ENCODE data around the gene DNAI2.

The DNAI2 gene

GRCh38 chr17:74227271-74228080, 46.6 kb upstream of the DNAI2 start:
- no peak for TF ChIP-seq CTCF (IDR thresholded peaks at IDR 0.05; ENCODE audit: low read length)
- no peak for TF ChIP-seq EZH2 (IDR thresholded peaks at IDR 0.05; ENCODE audit: borderline replicate concordance, low read length)
- no peak overlapping the region for H3K27ac ChIP-seq (ENCODE audit: low read depth, low read length, poor library complexity, severe bottlenecking)
- H3F3A ChIP-seq (ENCODE audit: insufficient read depth, low read length), result no peaks in the 10 kb centered on the region
- no peaks in the 10 kb centered on the region for H3K4me1 ChIP-seq (ENCODE audit: insufficient read depth, low read length, severe bottlenecking)
- no peaks in the 10 kb centered on the region for H3K9me2 ChIP-seq (ENCODE audit: low read depth, low read length)
- H3K9me3 ChIP-seq (ENCODE audit: low read length), result no peaks in the 10 kb centered on the region
- H3K9ac ChIP-seq (ENCODE audit: low read length), result no peak overlapping the region
- no peak overlapping the region for H3K4me3 ChIP-seq (ENCODE audit: low read depth, low read length, poor library complexity, severe bottlenecking)
- no peak overlapping the region for H2AFZ ChIP-seq (ENCODE audit: low read length)
- no peaks in the 10 kb centered on the region for H3K27me3 ChIP-seq (ENCODE audit: insufficient read depth, low read length)
- no peaks in the 10 kb centered on the region for H3K79me2 ChIP-seq (ENCODE audit: insufficient read depth, low read length)
- H4K20me1 ChIP-seq (ENCODE audit: insufficient read depth, low read length), result no peaks in the 10 kb centered on the region
- H3K36me3 ChIP-seq (ENCODE audit: insufficient read depth, low read length), result no peaks in the 10 kb centered on the region
- no peak overlapping the region for H3K4me2 ChIP-seq (ENCODE audit: low read length)

- TF ChIP-seq EZH2 (IDR thresholded peaks at IDR 0.05; ENCODE audit: borderline replicate concordance, low read length) (no peak), CTCF (IDR thresholded peaks at IDR 0.05; ENCODE audit: low read length) (no peak)
- Histone ChIP-seq H3F3A (ENCODE audit: insufficient read depth, low read length) (no peaks in the 10 kb centered on the region), H3K79me2 (ENCODE audit: insufficient read depth, low read length) (no peaks in the 10 kb centered on the region), H3K27me3 (ENCODE audit: insufficient read depth, low read length) (no peaks in the 10 kb centered on the region), H3K27ac (ENCODE audit: low read depth, low read length, poor library complexity, severe bottlenecking) (no peak overlapping the region), H4K20me1 (ENCODE audit: insufficient read depth, low read length) (no peaks in the 10 kb centered on the region), H3K4me1 (ENCODE audit: insufficient read depth, low read length, severe bottlenecking) (no peaks in the 10 kb centered on the region), H3K4me2 (ENCODE audit: low read length) (no peak overlapping the region), H3K9ac (ENCODE audit: low read length) (no peak overlapping the region), H2AFZ (ENCODE audit: low read length) (no peak overlapping the region), H3K36me3 (ENCODE audit: insufficient read depth, low read length) (no peaks in the 10 kb centered on the region), H3K9me3 (ENCODE audit: low read length) (no peaks in the 10 kb centered on the region), H3K4me3 (ENCODE audit: low read depth, low read length, poor library complexity, severe bottlenecking) (no peak overlapping the region), H3K9me2 (ENCODE audit: low read depth, low read length) (no peaks in the 10 kb centered on the region)
Observed at GRCh38 chr17:74228306-74228978, 45.6 kb upstream of the DNAI2 start.

DNA sequence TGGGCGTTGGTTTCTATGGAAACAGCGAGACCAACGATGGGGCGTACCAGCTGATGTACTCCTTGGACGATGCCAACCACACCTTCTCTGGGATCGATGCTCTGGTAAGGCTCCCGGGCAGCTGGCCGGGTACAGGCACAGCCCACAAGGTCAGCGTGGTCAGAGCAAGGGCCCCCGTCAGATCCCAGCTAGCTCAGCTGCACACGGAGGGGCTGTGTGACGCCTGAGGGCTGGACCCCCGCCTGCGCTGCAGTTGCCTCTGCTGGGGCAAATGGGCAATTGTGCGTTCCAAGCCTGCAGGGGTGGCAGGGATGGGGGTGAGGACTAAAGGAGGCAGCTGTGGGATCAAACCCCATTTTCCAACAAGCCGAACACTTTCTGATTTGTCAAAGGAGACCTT, 43.1 kb upstream of the DNAI2 start:
- Histone ChIP-seq H3K27ac (ENCODE audit: low read depth, low read length, poor library complexity, severe bottlenecking) (no peak overlapping the region), H3K36me3 (ENCODE audit: insufficient read depth, low read length) (no peaks in the 10 kb centered on the region)

More for the DNA sequence above, 43.1 kb upstream of the DNAI2 start:
- H3K4me1 ChIP-seq (ENCODE audit: insufficient read depth, low read length, severe bottlenecking), result no peaks in the 10 kb centered on the region
- TF ChIP-seq CTCF (IDR thresholded peaks at IDR 0.05; ENCODE audit: low read length), result no peak
- no peak for TF ChIP-seq EZH2 (IDR thresholded peaks at IDR 0.05; ENCODE audit: borderline replicate concordance, low read length)
- no peak overlapping the region for H2AFZ ChIP-seq (ENCODE audit: low read length)
- H3K9ac ChIP-seq (ENCODE audit: low read length), result no peak overlapping the region
- no peaks in the 10 kb centered on the region for H3K9me2 ChIP-seq (ENCODE audit: low read depth, low read length)
- H3K4me2 ChIP-seq (ENCODE audit: low read length), result no peak overlapping the region
- H3K4me3 ChIP-seq (ENCODE audit: low read depth, low read length, poor library complexity, severe bottlenecking), result no peak overlapping the region
- no peaks in the 10 kb centered on the region for H3F3A ChIP-seq (ENCODE audit: insufficient read depth, low read length)
- no peaks in the 10 kb centered on the region for H3K79me2 ChIP-seq (ENCODE audit: insufficient read depth, low read length)
- H3K9me3 ChIP-seq (ENCODE audit: low read length), result no peaks in the 10 kb centered on the region
- no peaks in the 10 kb centered on the region for H4K20me1 ChIP-seq (ENCODE audit: insufficient read depth, low read length)
- no peaks in the 10 kb centered on the region for H3K27me3 ChIP-seq (ENCODE audit: insufficient read depth, low read length)
